HL-60 (cell line): ENCODE results near the gene CES4A.

Experiments used
- CTCF ChIP-seq: IDR thresholded peaks from one replicate; pipeline ENCODE4 v1.5.1; 2011; ENCODE audit warnings: low read length, control low read depth, inconsistent platforms; ENCODE audit not compliant: insufficient read depth
- TF ChIP-seq, protein P1 (sequence below): IDR thresholded peaks from 2 replicates; pipeline ENCODE4 v1.6.1; 2012; ENCODE audit warnings: low read depth; ENCODE audit not compliant: insufficient replicate concordance

- no peak for TF ChIP-seq CTCF
- TF ChIP-seq, protein P1, sequence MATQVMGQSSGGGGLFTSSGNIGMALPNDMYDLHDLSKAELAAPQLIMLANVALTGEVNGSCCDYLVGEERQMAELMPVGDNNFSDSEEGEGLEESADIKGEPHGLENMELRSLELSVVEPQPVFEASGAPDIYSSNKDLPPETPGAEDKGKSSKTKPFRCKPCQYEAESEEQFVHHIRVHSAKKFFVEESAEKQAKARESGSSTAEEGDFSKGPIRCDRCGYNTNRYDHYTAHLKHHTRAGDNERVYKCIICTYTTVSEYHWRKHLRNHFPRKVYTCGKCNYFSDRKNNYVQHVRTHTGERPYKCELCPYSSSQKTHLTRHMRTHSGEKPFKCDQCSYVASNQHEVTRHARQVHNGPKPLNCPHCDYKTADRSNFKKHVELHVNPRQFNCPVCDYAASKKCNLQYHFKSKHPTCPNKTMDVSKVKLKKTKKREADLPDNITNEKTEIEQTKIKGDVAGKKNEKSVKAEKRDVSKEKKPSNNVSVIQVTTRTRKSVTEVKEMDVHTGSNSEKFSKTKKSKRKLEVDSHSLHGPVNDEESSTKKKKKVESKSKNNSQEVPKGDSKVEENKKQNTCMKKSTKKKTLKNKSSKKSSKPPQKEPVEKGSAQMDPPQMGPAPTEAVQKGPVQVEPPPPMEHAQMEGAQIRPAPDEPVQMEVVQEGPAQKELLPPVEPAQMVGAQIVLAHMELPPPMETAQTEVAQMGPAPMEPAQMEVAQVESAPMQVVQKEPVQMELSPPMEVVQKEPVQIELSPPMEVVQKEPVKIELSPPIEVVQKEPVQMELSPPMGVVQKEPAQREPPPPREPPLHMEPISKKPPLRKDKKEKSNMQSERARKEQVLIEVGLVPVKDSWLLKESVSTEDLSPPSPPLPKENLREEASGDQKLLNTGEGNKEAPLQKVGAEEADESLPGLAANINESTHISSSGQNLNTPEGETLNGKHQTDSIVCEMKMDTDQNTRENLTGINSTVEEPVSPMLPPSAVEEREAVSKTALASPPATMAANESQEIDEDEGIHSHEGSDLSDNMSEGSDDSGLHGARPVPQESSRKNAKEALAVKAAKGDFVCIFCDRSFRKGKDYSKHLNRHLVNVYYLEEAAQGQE = no peak
Measured at GRCh38 chr16:66991545-66992077, 3.2 kb downstream of the CES4A start.
